Tracheal epithelial cell (primary cell): ENCODE measurements around the gene GGTLC3. TPM values are rescaled to one million over a fixed set of nuclear protein-coding genes. Genes with fewer than 3 reads are reported as not detected.

ENCODE experiments used
- total RNA-seq: library from RNA; depleted of rRNA; stranded (reverse); fragments of >200 nt; gene quantifications from 2 replicates; pipeline ENCODE4 v1.2.1, GENCODE V29; 2014

Gene GGTLC3
- not detected in 2 replicates for total RNA-seq

GRCh38 chr22:18518061-18518460, at the start of gene GGTLC3:
Gene GGTLC3, minus strand, starts transcription at chr22:18518161. Its CDS starts 264 bp downstream, at chr22:18517897.

GRCh38 chr22:18527752-18528596, 10.0 kb upstream of the GGTLC3 start, which contains the start of gene TMEM191B:
Gene TMEM191B, plus strand, starts transcription at chr22:18527802. Its CDS starts 179 bp downstream, at chr22:18527981.

Other genes starting within 250 kb of the GGTLC3 start
- 1.1 and 3.4 TPM in 2 replicates for gene TMEM191B, start 9.6 kb upstream of the GGTLC3 start, total RNA-seq
- under 0.01 TPM in 1 of 2 replicates, not detected in the other for gene RIMBP3, start 93.8 kb upstream of the GGTLC3 start, total RNA-seq